ENCODE measurements around the gene SPDL1.

SPDL1 gene

DNA sequence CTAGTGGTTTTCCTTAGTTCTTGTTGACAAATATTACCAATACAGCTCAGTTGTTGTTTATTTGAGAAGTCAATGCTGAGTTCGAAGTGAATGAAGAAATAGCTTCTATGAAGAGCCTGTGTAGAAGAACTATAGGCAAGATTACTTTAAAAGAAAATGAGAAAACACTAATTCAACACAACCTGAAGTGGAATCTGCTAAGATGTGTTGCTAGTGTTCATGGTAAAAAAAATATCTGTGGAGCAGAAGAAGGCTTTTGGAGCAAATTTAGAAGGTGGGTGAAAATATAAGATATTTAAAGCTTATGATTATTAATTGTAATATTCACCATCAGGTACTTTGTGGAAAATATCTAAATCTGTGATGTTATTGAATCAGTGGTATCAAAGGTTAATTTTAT, 51.0 kb downstream of the SPDL1 start:
- no peak for DNase-seq

DNA sequence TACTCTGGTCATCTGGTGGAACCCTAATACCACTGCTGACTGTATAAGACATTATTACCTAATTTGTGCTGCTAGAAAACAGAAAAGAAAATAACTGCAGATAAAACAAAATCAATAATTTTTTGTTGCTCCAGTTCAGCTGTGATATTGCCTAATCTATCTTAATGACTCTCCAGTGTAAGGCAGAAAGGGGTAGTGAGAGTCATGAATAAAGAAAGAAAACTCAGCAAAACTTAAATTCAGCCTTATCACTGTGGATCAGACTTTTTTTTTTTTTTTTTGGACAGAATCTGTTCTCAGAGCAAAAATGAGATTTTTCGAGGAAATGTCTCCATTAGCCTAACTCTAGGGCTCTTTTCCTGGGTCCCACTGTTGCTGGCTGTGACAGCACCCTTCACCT, 52.4 kb downstream of the SPDL1 start:
- no peak for DNase-seq

DNA sequence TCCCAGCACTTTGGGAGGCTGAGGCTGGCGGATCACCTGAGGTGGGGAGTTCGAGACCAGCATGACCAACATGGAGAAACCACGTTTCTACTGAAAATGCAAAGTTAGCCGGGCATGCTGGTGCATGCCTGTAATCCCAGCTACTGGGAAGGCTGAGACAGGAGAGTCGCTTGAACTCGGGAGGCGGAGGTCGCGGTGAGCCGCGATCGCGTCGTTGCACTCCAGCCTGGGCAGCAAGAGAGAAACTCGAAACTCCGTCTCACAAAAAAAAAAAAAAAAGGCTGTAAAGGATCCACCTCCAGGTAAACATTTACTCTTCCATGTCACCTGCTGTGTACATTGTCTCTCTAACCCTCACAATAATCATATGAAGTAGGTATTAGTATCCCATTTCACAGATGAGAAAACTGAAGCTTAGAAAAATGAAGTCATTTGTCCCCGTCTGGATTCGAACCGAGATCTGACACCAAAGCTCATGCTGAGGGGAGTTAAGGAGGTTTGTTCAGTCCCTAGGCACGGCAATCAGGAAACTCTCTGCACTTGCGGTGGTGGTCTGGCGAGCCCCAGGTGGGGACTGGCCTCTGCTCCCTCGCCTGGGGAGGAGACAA, 53.0 kb downstream of the SPDL1 start:
- no peak for DNase-seq

GRCh38 chr5:169637085-169637548, 53.5 kb downstream of the SPDL1 start, which contains the start of gene DOCK2:
TSS of gene DOCK2 (plus strand) at chr5:169637275. CDS start at chr5:169637327, 52 bp downstream.
- DNase-seq, result no peak

DNA sequence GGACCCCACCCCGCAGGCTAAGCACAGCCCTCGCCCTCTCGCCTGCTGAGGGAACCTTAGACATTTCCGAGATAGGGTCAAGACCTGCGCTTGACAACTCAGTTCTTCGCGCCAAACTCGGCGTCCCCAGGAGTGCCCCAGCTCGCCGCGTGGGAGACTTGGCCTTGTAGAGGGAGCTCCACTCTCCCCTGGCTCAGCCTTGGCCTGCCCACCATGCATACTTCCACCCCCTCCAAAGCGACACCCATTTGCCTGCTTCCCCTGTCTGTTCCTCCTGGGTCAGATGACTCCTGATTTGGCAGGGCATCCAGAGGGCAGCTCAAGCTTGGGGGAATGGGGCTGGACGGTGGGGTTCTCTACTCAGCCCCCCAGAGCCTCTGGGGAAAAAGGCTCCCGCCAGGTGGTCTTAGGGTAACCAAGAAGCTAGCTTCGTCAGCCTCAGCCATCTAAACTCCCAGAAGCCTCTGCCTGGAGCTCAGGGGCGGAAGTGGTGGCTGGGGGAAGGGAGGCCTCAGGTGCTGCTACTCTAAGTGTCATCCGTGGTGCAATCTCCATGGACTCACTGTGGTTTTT, 54.1 kb downstream of the SPDL1 start:
- DNase-seq, result no peak

DNA sequence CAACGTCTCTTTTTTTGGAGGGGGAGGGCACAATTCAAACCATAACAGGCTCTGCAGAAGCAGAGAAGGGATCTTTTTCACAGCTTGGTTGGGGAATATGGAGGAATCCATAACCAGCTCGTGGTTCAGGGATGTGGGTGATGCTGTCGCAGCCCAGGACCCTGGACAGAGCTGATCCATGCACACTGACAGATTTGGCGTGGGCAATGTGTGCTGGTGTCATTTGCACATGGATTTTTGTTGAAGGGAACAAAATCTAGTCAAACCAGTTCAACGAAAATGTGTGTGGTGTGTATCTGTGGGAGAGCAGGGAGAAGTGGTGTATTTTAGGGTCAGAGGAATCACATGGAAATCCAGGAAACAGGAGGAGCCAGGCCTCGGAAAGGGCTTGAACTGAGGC, 57.7 kb downstream of the SPDL1 start:
- no peak for DNase-seq

DNA sequence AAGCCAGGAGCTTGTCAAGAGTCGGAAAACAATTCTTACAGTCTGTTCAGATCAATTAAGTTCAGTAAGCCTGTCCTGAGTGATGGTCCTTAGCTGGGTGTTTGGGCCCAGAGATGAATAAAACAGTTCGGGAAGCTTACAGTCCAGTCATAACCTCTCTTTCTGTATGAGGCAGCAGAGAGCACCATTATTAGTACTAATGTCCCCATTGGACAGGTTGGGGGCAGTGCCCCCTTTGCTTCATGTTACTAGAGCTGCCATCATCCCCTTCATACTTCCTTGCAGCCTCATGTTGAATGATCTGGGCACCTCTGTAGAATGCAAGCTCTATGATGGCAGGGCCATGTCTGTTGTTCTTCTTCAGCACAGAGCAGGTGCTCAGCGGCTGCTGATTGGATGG, 63.3 kb downstream of the SPDL1 start:
- DNase-seq, result no peak

- DNase-seq, result no peak
Observed at GRCh38 chr5:169647566-169647965, 64.0 kb downstream of the SPDL1 start.

- no peak for DNase-seq
Observed at GRCh38 chr5:169648725-169649310, 65.2 kb downstream of the SPDL1 start.

DNA sequence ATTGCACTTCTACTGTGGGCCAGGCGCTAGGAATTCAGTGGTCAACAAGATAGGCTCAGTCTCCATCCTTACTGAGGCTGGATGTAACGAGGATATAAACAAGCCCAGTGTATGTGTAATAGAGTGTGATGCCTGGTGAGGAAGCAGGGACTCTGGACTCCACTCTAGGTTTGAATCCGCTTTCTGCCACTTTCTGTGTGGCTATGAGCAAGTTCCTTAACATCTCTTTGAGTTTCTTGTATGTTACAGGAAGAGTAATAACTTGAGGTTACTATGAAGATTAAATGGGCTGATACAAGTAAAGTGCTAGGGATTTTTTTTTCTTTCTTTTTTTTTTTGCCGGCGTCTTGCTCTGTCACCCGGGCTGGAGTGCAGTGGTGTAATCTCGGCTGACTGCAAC, 65.9 kb downstream of the SPDL1 start:
- no peak for DNase-seq

DNA sequence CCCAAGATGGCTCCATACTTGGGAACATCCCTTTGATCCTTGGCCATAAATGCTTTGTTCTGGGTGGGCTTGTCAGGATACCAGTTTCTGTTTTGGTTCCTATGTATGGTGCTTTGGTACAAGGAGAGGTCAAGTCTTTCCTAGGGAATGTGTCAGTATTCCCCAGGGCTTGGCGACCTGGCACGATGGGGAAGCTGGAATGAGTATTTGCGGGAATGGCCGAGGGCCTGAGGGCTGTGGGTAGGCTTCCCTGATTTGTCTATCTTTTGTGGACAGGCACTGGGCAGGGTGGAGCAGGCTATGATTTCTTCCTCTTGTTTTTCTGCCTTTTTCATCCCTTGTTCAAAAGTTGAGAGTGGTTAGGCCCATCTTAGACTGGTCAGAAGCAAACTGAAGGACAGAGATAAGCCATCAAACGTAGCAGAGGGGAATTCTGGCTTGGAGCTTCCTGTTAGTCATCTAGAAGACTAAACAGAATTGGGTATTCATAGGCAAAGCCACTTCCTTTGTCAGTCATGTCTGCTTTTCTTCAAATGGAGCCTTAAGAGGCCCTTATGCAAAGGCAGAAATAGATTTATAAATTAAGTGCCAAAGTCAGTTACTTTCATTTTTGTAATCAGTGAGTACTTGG, 67.2 kb downstream of the SPDL1 start:
- DNase-seq, result no peak

GRCh38 chr5:169651526-169651925, 68.0 kb downstream of the SPDL1 start:
- DNase-seq, result no peak

- DNase-seq, result no peak
Observed at GRCh38 chr5:169652057-169652456, 68.5 kb downstream of the SPDL1 start.

DNA sequence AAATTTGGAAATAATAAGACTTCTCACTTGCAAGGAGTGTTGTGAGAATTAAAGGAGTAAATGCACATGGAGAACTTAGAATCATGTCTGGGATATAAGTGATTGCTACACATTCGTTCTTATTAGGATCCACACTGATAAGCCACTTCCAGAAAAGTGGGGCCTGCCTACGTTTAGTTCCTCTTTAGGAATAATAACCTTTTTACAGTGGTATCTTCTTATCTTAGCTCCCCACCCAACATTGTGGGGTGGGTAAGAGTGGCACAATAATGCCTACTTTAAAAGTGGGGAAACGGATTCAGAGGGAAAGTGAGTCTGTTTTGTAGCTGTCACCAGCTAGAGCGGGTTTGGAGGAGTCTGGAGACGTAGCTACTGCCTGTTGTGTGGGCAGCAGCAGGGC, 69.5 kb downstream of the SPDL1 start:
- DNase-seq, result no peak
